ENCODE data around the gene RAD51B.
"Not testable (repeated sequence)": the region's sequence is repeated elsewhere in the genome, so short reads cannot be mapped to it uniquely, and the experiment has no call there.

The RAD51B gene

DNA sequence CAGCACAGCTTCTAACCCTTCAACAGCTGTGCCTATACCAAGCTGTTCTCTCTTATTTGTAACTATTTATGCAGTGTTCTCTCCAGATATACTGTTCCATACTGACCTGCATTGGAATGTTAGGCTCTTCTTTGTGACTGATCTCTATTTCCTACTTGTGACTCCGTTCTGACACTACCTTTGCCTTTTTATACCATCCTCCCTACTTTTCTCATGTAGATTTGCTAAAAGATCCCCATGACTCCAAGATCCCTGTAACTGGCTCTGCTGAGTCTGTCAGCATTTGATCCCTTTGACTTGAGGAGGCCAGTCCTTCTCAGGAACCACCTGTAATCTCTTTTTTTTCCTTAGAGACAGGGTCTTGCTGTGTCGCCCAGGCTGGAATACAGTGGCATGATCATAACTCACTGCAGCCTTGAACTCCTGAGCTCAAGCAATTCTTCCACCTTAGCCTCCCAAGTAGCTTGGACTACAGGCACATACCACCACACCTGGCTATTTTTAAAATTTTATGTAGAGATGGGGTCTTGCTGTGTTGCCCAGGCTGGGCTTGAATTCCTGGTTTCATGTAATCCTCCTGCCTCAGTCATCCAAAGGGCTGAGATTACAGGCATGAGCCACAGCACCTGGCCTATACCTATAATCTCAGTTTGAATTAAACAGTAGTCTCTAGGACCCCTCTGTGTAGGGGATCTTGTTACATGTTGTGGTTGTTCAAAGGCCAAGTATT is 605.0 kb downstream of the RAD51B start:
- DNase-seq = no peak

GRCh38 chr14:68426661-68427549 is 607.3 kb downstream of the RAD51B start:
- no peak for DNase-seq

DNA sequence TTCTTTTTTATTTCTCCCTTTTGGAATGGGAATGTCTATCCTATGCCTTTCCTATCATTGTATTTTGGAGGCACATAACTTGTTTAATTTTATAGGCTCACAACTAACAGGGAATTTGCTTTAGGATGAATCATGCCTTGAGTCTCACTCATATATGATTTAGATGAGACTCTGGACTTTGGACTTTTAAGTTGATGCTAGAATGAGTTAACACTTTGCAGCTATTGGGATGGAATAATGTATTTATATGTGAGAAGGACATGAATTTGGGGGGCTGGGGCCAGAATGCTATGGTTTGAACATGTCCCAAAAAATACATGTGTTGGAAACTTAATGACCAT is 607.9 kb downstream of the RAD51B start:
- DNase-seq = no peak

- DNase-seq = not testable (repeated sequence)
Measured at GRCh38 chr14:68428900-68429299, 609.3 kb downstream of the RAD51B start.

- not testable (repeated sequence) for DNase-seq
Measured at GRCh38 chr14:68434173-68434572, 614.6 kb downstream of the RAD51B start.

DNA sequence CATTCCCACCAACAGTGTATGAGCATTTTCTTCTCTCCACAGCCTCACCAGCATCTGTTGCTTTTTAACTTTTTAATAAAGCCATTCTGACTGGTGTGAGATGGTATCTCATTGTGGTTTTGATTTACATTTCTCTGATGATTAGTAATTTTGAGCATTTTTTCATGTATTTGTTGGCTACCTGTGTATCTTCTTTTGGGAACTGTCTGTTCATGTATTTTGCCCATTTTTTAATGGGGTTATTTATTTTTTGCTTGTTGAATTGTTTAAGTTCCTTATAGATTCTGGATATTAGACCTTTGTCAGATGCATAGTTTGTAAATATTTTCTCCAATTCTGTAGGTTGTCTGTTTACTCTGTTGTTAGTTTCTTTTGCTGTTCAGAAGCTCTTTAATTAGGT is 616.1 kb downstream of the RAD51B start:
- DNase-seq = not testable (repeated sequence)

GRCh38 chr14:68439676-68440075 is 620.1 kb downstream of the RAD51B start:
- no peak for DNase-seq

GRCh38 chr14:68440820-68441219 is 621.2 kb downstream of the RAD51B start:
- DNase-seq = no peak

DNA sequence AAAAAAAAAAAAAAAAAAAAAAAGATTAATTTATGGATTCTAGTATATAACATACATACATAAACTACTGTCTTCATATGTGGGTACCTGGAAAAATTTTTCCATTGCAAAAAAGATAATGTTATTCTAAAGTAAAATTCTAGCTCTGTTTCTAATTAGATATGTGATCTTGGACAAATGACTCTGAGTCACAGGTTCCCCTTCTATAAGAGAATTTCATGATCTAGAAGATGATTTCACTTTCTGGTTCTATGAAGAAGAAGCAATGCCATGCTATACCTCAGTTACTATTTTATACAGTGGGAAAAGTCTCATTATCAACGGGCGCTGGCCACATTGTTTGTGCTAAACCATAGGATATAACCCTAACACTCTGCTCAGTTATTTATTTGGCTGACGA is 622.0 kb downstream of the RAD51B start:
- no peak for DNase-seq

DNA sequence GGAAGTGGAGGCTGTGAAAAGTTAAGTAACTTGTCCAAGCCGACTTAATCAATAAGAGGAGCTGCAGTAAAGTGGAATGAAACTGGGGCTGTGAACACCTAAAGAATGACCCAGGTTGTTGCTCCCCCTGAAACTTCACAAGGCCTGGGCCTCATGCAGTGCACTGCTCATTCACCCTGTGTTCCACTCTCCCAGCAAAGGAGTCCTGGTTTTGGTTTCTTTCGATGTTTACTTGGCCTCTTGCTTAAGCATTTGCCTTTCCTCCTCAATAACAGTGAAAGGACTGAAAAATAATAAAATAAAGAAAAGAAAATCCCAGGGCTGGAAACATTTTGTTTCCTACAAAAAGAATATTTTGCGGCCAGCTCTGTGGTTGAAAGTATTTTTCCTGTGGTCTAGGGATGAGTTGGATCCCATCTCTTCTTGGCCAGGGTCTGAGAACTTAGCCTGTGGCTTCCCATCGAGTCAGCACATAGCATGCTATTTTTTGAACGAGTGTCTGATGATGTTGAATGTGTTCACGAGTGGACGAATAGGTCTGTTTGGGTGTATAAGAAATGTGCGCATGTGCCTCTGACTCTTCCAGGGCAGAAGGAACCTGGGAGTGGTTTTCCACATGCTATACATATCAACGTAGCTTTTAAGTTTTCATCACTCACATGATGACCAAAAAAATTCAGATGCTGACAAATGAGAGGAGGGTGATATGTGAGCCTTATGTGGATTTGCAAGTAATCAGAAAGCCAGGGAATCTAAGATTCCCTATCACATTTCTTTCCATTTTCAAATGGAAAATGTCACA is 623.5 kb downstream of the RAD51B start:
- no peak for DNase-seq

DNA sequence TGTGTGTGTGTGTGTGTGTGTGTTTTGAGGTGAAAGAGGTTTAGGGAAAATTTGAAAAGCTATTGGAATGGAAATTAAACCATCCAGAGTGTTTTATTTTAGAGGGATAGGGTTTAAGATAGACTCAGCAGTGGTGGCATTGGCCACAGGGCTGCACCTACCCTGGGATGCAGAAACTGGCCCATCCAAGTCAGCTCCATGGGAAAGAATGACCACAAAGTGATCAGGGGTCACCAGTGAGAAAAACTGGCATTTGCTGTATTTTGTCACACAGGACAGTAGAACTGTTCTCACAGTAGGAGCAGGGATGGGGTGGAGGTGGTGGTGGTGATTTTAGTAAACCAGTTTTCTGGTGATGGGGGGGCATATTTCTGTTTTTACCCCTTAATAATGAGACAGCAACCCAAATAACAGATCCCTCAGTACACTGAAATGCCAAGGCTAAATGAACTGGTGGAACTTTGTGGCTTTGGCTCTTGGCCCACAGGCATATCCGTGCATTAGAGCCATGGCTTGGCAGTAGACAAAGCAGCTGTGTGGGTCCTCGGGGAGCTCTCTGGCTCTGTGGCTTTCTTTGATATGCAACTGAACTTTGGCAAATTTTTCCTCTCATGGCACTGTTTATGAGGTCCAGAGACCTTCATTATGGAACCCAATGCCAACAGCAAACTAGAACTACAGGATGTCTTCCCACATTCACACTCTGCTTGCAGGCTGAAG is 625.0 kb downstream of the RAD51B start:
- no peak for DNase-seq

- DNase-seq = no peak
Measured at GRCh38 chr14:68446243-68447040, 626.9 kb downstream of the RAD51B start.

GRCh38 chr14:68447581-68448251 is 628.1 kb downstream of the RAD51B start:
- no peak for DNase-seq

DNA sequence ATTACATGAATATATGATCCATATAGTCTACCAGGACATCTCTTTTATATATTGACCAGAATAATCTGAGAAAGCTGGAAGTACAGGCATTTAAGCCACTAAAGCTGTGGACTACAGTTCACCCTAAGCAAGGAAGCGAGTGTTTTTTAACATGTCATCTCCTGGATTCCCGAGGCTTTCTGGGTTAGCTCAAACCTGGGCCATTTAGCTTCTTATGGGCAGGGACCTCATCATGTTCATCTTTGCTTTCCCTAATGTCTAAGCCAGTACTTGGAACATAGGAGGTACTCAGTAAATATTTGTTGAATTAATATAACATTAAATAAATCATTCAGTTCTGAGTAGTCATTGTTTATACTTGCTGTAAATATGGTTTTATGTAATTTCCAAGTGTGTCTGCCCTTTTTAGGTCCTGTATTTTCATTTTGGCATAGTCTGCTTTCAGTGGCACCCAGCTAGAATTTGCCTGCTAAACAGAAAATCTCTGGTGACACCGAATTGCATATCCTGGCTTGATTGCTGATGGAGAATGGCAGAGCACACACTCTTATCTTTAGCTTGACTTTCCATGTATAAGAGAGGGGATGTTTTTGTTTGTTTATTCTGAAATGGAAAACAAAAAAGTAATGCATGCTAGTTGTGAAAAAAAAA is 628.8 kb downstream of the RAD51B start:
- no peak for DNase-seq

GRCh38 chr14:68449561-68450181 is 630.1 kb downstream of the RAD51B start:
- DNase-seq = no peak

GRCh38 chr14:68450391-68451120 is 631.0 kb downstream of the RAD51B start:
- DNase-seq = no peak

DNA sequence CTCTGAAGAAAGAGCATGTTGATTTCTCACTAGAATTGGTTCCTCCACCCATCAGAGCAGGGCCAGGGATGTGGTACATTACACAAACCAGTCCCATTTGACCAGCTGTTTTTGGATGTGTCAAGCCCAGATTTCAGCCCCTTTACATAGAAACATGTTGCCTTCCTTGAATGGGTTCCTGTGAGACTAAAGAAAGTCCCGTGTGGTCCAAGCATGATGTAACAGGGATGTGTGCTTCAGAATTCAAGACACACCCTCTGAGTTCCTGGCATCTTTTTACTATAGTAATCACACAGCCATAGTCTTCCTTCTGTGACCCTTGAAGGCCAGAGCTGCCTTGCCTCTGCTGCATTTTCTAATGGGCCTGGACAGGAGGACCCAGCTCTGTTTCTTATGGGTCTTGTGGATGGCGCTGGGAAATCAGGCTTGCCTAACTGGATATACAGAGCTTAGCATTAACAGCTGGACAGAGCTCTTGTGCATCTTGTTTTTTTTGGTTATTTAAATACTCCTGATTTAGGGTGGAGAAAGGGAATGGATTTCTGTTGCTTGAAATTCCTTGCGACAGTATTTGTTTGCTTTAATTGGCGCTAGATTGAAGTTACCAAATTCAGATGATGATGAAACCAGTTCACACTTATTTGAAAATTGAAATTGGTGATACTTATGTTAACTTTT is 632.3 kb downstream of the RAD51B start:
- no peak for DNase-seq

DNA sequence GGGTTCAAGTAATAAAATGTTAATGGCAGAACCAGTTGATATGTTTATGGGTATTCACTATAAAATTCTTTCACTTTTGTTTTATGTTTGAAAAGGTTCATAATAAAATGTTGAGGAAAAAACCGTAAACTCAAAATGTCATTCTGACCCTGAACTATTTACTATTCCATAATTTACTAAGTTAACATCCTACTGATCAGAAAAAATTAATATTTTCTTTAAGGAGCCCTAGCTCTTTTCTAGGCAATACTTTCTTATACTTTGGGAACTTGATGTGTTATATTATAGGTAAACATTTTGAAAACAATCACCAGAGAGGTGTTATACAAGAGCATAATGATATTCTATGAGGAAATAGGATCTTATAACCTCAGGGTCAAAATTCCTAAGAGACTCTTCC is 638.7 kb downstream of the RAD51B start:
- DNase-seq = no peak

Measured in activated effector memory CD4-positive, alpha-beta T cell treated with anti-CD3 and anti-CD28 coated beads, Interleukin-2, amount 50 U/mL, for 16 hours (primary cell).